HEK293T (cell line): Measurements from ENCODE around the gene ANKS1B.

Experiments
- BHLHE40 ChIP-seq: fragments of 450-650 bp; IDR thresholded peaks from 2 replicates; pipeline ENCODE4 v1.6.1; 2016; ENCODE audit warnings: mild to moderate bottlenecking, moderate library complexity, borderline replicate concordance
- FOXA1 ChIP-seq: fragments of 450-650 bp; IDR thresholded peaks from 2 replicates; pipeline ENCODE4 v1.6.1; 2016; ENCODE audit warnings: mild to moderate bottlenecking
- FOXK2 ChIP-seq: fragments of 450-650 bp; IDR thresholded peaks from 2 replicates; pipeline ENCODE4 v1.6.1; 2016; ENCODE audit warnings: mild to moderate bottlenecking
- FOXM1 ChIP-seq: fragments of 450-650 bp; IDR thresholded peaks from 2 replicates; pipeline ENCODE4 v1.6.1; 2017; ENCODE audit warnings: mild to moderate bottlenecking, borderline replicate concordance

DNA sequence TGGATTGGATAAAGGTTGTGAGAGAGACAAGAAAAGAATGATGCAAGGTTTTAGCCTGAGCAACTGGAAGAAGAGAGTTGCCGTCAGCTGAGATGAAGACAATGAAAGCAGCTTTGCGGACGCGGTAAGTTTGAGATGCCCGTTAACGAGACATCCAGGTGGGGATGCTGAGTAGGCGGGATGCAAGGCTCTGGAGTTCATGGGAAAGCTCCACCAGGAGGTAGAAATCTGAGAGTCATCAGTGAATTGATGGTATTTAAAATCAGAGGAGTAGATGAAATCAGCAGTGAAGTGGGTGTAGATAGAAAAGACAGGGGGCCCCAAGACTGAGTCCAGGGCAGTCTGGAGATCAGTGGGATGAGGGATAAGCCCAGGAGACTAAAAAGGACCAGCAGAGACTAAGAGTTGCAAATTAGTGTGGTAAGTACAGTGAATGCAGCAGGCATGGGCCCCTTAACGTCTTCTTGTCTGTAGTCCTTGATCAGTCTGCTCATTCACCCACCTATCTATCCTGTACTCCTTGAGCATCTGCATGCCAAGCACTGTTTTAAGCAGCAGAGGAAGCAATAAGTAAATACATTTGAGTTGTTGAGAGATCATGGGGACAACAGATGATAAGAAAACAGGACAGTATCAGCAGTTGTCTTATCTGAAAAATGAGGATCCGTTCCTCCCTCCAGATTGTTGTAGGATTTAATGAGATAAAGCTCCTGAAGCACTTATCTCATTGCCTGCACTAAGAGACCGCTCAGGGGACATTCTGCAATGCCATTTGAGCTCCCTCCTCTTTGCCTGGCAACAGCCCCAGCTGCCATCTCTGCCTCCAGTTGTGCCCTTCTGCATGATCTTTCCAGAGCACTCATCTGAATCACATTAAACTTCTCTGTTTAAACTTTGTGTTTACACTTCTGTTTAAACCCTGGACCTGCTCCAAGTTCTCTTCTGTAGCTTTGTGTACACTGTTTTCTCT lies 1248.1 kb downstream of the ANKS1B start:
- TF ChIP-seq FOXM1 (no peak), FOXK2 (no peak), BHLHE40 (no peak), FOXA1 (no peak)
